CD14-positive monocyte (primary cell): ENCODE results near the gene PPM1M. TPM values are rescaled to one million over a fixed set of nuclear protein-coding genes. Genes with fewer than 3 reads are reported as not detected.
A peak's percentile ranks its signal among the peaks of the same experiment; 100 is the strongest.
"Not testable (repeated sequence)": the region's sequence is repeated elsewhere in the genome, so short reads cannot be mapped to it uniquely, and the experiment has no call there.

Source experiments
- DNase-seq, 3 donors: peaks; one replicate each; pipeline ENCODE4 v3.0.0-alpha.2; 2011 to 2022
- H2AFZ ChIP-seq: 2 replicates; pipeline ENCODE4 v1.6.0; 2012; ENCODE audit warnings: mild to moderate bottlenecking, low read depth, low read length, inconsistent platforms; ENCODE audit not compliant: insufficient read depth, poor library complexity, severe bottlenecking
- H3K27ac ChIP-seq, 2 donors: 1 replicate in 1 of 2; 2 replicates in 1 of 2; pipeline ENCODE4 v1.5.1; 2012 to 2013; ENCODE audit warnings: low read length in 2 of 2, control low read depth in 1 of 2, inconsistent platforms in 1 of 2, low read depth in 1 of 2, mild to moderate bottlenecking in 1 of 2
- H3K27me3 ChIP-seq, 2 donors: one replicate each; pipeline versions ENCODE4 v1.6.0 to v1.6.1; 2011 to 2013; ENCODE audit warnings: low read length in 2 of 2; ENCODE audit not compliant: control insufficient read depth in 2 of 2, insufficient read depth in 2 of 2
- H3K36me3 ChIP-seq, 2 donors: replicated peaks in 1 of 2; 1 replicate in 1 of 2; 2 replicates in 1 of 2; pipeline versions ENCODE4 v1.5.1 to v1.6.1; 2012 to 2013; ENCODE audit warnings: low read length in 2 of 2, control low read depth in 1 of 2, inconsistent platforms in 1 of 2, mild to moderate bottlenecking in 1 of 2; ENCODE audit not compliant: insufficient read depth in 2 of 2, control insufficient read depth in 1 of 2
- H3K4me1 ChIP-seq, 2 donors: 1 replicate in 1 of 2; 2 replicates in 1 of 2; pipeline versions ENCODE4 v1.5.1 to v1.6.1; 2012 to 2013; ENCODE audit warnings: low read length in 2 of 2, control low read depth in 1 of 2, inconsistent platforms in 1 of 2, mild to moderate bottlenecking in 1 of 2, moderate library complexity in 1 of 2; ENCODE audit not compliant: insufficient read depth in 2 of 2, control insufficient read depth in 1 of 2
- H3K4me2 ChIP-seq: replicated peaks from 2 replicates; pipeline ENCODE3; 2012; ENCODE audit warnings: low read length, moderate library complexity, mild to moderate bottlenecking; ENCODE audit not compliant: poor library complexity, severe bottlenecking; ENCODE audit errors: extremely low read depth
- H3K4me3 ChIP-seq, 3 experiments: fragments of 200-600 bp in 1 of 3; sonication (generic) in 1 of 3; replicated peaks in 1 of 3; 1 replicate in 2 of 3; 2 replicates in 1 of 3; pipeline ENCODE4 v1.5.1; 2011 to 2013; ENCODE audit warnings: low read length in 3 of 3, mild to moderate bottlenecking in 3 of 3, control low read depth in 2 of 3, low read depth in 2 of 3, inconsistent platforms in 1 of 3, moderate library complexity in 1 of 3
- H3K79me2 ChIP-seq: 2 replicates; pipeline ENCODE4 v1.6.0; 2012; ENCODE audit warnings: mild to moderate bottlenecking, control low read depth, inconsistent platforms, low read length, moderate library complexity; ENCODE audit not compliant: insufficient read depth
- H3K9ac ChIP-seq: 2 replicates; pipeline ENCODE4 v1.6.0; 2017; ENCODE audit warnings: low read length, mild to moderate bottlenecking; ENCODE audit not compliant: insufficient read depth, poor library complexity, severe bottlenecking
- H3K9me3 ChIP-seq, 2 donors: replicated peaks in 1 of 2; 1 replicate in 1 of 2; 2 replicates in 1 of 2; pipeline versions ENCODE4 v1.5.1 to v1.6.1; 2012 to 2013; ENCODE audit warnings: low read length in 2 of 2, control low read depth in 1 of 2; ENCODE audit not compliant: control insufficient read depth in 1 of 2, insufficient read depth in 1 of 2
- H4K20me1 ChIP-seq: 2 replicates; pipeline ENCODE4 v1.6.0; 2012; ENCODE audit warnings: mild to moderate bottlenecking, low read length, control low read depth, moderate library complexity; ENCODE audit not compliant: insufficient read depth
- H3K27ac Mint-ChIP-seq, 7 donors: one replicate each; pipeline ENCODE4 v1.8.0; 2020; ENCODE audit warnings: mild to moderate bottlenecking in 7 of 7, mixed read lengths in 7 of 7, moderate library complexity in 6 of 7, inconsistent platforms in 2 of 7
- H3K27me3 Mint-ChIP-seq, 3 donors: one replicate each; pipeline ENCODE4 v1.8.0; 2021 to 2022; ENCODE audit warnings: low read depth in 3 of 3, mild to moderate bottlenecking in 3 of 3, mixed read lengths in 3 of 3, moderate library complexity in 3 of 3, inconsistent platforms in 1 of 3
- H3K36me3 Mint-ChIP-seq, 2 donors: one replicate each; pipeline ENCODE4 v1.8.0; 2020; ENCODE audit warnings: mixed read lengths in 2 of 2, inconsistent platforms in 1 of 2, mild to moderate bottlenecking in 1 of 2
- H3K4me1 Mint-ChIP-seq: one replicate; pipeline ENCODE4 v1.8.0; 2020; ENCODE audit warnings: mild to moderate bottlenecking, mixed read lengths
- H3K4me3 Mint-ChIP-seq, 2 donors: one replicate each; pipeline ENCODE4 v1.8.0; 2020; ENCODE audit warnings: mild to moderate bottlenecking in 2 of 2, mixed read lengths in 2 of 2, moderate library complexity in 1 of 2
- H3K9me3 Mint-ChIP-seq, 7 donors: one replicate each; pipeline ENCODE4 v1.8.0; 2020 to 2022; ENCODE audit warnings: mixed read lengths in 7 of 7, mild to moderate bottlenecking in 6 of 7, moderate library complexity in 6 of 7, inconsistent platforms in 2 of 7
- WGBS: methylation state at CpG from one replicate; pipeline ENCODE4 v1.1.5; 2013; ENCODE audit warnings: missing lambda C conversion rate; ENCODE audit not compliant: insufficient coverage; 5-methylcytosine and 5-hydroxymethylcytosine counted together
- intact Hi-C, 2 donors: fragments of 100-400 bp; cut with micrococcal nuclease; formaldehyde crosslinking; loops; one replicate each; pipeline versions ENCODE4 v1.15.0 to v1.15.1; 2023
- polyA plus RNA-seq, 3 donors: library from polyadenylated mRNA; depleted of rRNA in 1 of 3; unstranded in 2 of 3; stranded (reverse) in 1 of 3; fragments of 300-500 nt in 2 of 3; fragments of >200 nt in 1 of 3; fragmentation: Illumina TruSeq in 2 of 3; gene quantifications; 1 replicate in 2 of 3; 2 replicates in 1 of 3; pipeline ENCODE4 v1.2.3, GENCODE V29; 2012 to 2021
- TF ChIP-seq, protein P1 (sequence below): fragments of 200-600 bp; IDR thresholded peaks from one replicate; pipeline ENCODE4 v1.8.0; 2022; ENCODE audit warnings: antibody characterized with exemption, mild to moderate bottlenecking

Gene PPM1M
- polyA plus RNA-seq, 3 donors, result 92.8 to 144 (median 120) TPM

DNA sequence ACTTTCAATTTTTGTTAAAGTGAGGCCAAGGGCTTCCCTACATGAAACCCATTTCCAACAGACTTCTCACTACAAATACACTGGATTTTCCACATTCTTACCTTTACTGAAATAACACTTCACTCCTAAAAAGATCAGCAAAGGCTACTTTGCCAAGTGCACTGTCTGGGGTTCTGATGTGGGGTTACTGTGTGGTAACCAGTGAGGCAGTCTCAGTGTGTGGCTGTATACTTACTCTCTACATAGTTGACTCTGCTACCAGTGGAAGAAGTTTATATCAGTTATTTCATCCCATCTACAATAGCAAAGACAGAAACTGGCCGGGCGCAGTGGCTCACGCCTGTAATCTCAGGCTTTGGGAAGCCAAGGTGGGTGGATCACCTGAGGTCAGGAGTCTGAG, 27.3 kb downstream of the PPM1M start:
- peaks cover 96% of the 10 kb centered on the region for H4K20me1 ChIP-seq
- intact Hi-C loops, result no loop called here
- H3K4me2 ChIP-seq, result no peak overlapping the region
- no peaks in the 10 kb centered on the region for H3K27me3 Mint-ChIP-seq
- H3K9ac ChIP-seq, result no peak overlapping the region
- DNase-seq, result no peak
- no CpG with 5 or more reads among the region's 3 CpGs for WGBS
- TF ChIP-seq, protein P1, sequence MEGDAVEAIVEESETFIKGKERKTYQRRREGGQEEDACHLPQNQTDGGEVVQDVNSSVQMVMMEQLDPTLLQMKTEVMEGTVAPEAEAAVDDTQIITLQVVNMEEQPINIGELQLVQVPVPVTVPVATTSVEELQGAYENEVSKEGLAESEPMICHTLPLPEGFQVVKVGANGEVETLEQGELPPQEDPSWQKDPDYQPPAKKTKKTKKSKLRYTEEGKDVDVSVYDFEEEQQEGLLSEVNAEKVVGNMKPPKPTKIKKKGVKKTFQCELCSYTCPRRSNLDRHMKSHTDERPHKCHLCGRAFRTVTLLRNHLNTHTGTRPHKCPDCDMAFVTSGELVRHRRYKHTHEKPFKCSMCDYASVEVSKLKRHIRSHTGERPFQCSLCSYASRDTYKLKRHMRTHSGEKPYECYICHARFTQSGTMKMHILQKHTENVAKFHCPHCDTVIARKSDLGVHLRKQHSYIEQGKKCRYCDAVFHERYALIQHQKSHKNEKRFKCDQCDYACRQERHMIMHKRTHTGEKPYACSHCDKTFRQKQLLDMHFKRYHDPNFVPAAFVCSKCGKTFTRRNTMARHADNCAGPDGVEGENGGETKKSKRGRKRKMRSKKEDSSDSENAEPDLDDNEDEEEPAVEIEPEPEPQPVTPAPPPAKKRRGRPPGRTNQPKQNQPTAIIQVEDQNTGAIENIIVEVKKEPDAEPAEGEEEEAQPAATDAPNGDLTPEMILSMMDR, result no peak
- no peak overlapping the region for H3K4me3 ChIP-seq
- peaks cover 51 to 79% of the 10 kb centered on the region in 2 donors for H3K4me1 ChIP-seq
- peaks cover 25 to 59% of the 10 kb centered on the region in 2 donors for H3K36me3 ChIP-seq
- peaks cover 39 to 68% of the 10 kb centered on the region in 2 donors for H3K36me3 Mint-ChIP-seq
- peak overlapping the region in 5 of 7 donors; percentile 33 to 74 (median 61) for H3K27ac Mint-ChIP-seq
- H3K27ac ChIP-seq, result peak overlapping the region in 1 of 2 donors; percentile 59
- H3K4me1 Mint-ChIP-seq, result peaks cover 75% of the 10 kb centered on the region
- H3K9me3 Mint-ChIP-seq, result no peaks in the 10 kb centered on the region
- H3K27me3 ChIP-seq, result no peaks in the 10 kb centered on the region
- no peak overlapping the region for H2AFZ ChIP-seq
- no peak overlapping the region for H3K4me3 Mint-ChIP-seq
- H3K9me3 ChIP-seq, result no peaks in the 10 kb centered on the region
- H3K79me2 ChIP-seq, result peaks cover 100% of the 10 kb centered on the region

DNA sequence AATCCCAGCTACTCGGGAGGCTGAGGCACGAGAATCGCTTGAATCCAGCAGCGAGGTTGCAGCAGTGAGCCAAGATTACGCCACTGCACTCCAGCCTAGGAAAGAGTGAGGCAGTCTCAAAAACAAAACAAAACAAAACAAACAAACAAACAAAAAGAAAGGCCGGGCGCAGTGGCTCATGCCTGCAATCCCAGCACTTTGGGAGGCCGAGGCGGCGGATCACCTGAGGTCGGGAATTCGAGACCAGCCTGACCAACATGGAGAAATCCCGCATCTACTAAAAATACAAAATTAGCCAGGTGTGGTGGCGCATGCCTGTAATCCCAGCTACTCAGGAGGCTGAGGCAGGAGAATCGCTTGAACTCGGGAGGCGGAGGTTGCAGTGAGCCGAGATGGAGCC, 29.2 kb downstream of the PPM1M start:
- peak overlapping the region in 2 of 7 donors; percentile 80 to 82 for H3K27ac Mint-ChIP-seq
- H2AFZ ChIP-seq, H3K4me3 ChIP-seq, H3K27me3 ChIP-seq, H3K27me3 Mint-ChIP-seq, H3K9me3 ChIP-seq, H3K4me3 Mint-ChIP-seq, H3K4me2 ChIP-seq, H3K9me3 Mint-ChIP-seq, DNase-seq, H3K9ac ChIP-seq: not testable (repeated sequence)
- intact Hi-C loops, result loop anchor here (5.0 kb wide), 1 partner anchor 32 kb away; no protein-coding TSS in a partner anchor
- 95% methylated on average over 14 of the region's 18 CpGs for WGBS
- H3K4me1 Mint-ChIP-seq, result peaks cover 77% of the 10 kb centered on the region
- Histone ChIP-seq H3K36me3 (peaks cover 12 to 44% of the 10 kb centered on the region in 2 donors), H3K27ac (peak overlapping the region in 1 of 2 donors; percentile 59), H3K4me1 (peaks cover 49 to 79% of the 10 kb centered on the region in 2 donors), H4K20me1 (peaks cover 77% of the 10 kb centered on the region), H3K79me2 (peaks cover 92% of the 10 kb centered on the region)
- H3K36me3 Mint-ChIP-seq, result peaks cover 27 to 51% of the 10 kb centered on the region in 2 donors
